SK-N-SH treated with all-trans-retinoic acid at 6 μM for 48 hours (cell line): Measurements from ENCODE around the gene WDR46.

Experiments
- ATAC-seq: fragments of 200-7000 bp; cut with Tn5 transposase; 3 replicates; pipeline ENCODE4 v1.9.1; 2020; ENCODE audit warnings: mild to moderate bottlenecking, moderate library complexity
- BACH2 ChIP-seq: fragments of 250-450 bp; sonication (Bioruptor Pico); IDR thresholded peaks from 2 replicates; pipeline ENCODE4 v1.9.0; 2021; ENCODE audit warnings: mild to moderate bottlenecking, borderline replicate concordance
- CSDC2 ChIP-seq: fragments of 250-450 bp; sonication (Bioruptor Pico); IDR thresholded peaks from 2 replicates; pipeline ENCODE4 v1.5.0; 2020; ENCODE audit warnings: mild to moderate bottlenecking, moderate library complexity
- GLIS3 ChIP-seq: fragments of 250-450 bp; sonication (Bioruptor Pico); IDR thresholded peaks from 2 replicates; pipeline ENCODE4 v1.5.0; 2020; ENCODE audit warnings: mild to moderate bottlenecking, moderate library complexity
- ISL1 ChIP-seq: fragments of 250-450 bp; sonication (Bioruptor Pico); IDR thresholded peaks from 2 replicates; pipeline ENCODE4 v2.1.2; 2022; ENCODE audit warnings: mild to moderate bottlenecking, moderate library complexity
- OSR1 ChIP-seq: fragments of 250-450 bp; sonication (Bioruptor Pico); IDR thresholded peaks from 2 replicates; pipeline ENCODE4 v1.8.0; 2022; ENCODE audit warnings: moderate library complexity, mild to moderate bottlenecking, inconsistent platforms
- SNAI2 ChIP-seq: fragments of 250-450 bp; sonication (Bioruptor Pico); IDR thresholded peaks from 2 replicates; pipeline ENCODE4 v1.5.0; 2020; ENCODE audit warnings: mild to moderate bottlenecking, moderate library complexity
- TCF4 ChIP-seq: fragments of 250-450 bp; sonication (Bioruptor Pico); IDR thresholded peaks from 2 replicates; pipeline ENCODE4 v1.8.0; 2021; ENCODE audit warnings: mild to moderate bottlenecking, moderate library complexity, borderline replicate concordance
- TOX ChIP-seq: fragments of 250-450 bp; sonication (Bioruptor Pico); IDR thresholded peaks from 2 replicates; pipeline ENCODE4 v1.8.0; 2021; ENCODE audit warnings: mild to moderate bottlenecking, moderate library complexity, borderline replicate concordance
- ZC3H10 ChIP-seq: fragments of 250-450 bp; sonication (Bioruptor Pico); IDR thresholded peaks from 2 replicates; pipeline ENCODE4 v1.5.1; 2021; ENCODE audit warnings: mild to moderate bottlenecking, moderate library complexity
- ZFP3 ChIP-seq: fragments of 250-450 bp; sonication (Bioruptor Pico); IDR thresholded peaks from 2 replicates; pipeline ENCODE4 v1.5.0; 2020; ENCODE audit warnings: mild to moderate bottlenecking, moderate library complexity
- ZFP30 ChIP-seq: fragments of 450-650 bp; formaldehyde crosslinking; IDR thresholded peaks from 2 replicates; pipeline ENCODE4 v1.5.0; 2022; ENCODE audit warnings: mild to moderate bottlenecking, moderate library complexity
- ZNF565 ChIP-seq: fragments of 450-650 bp; formaldehyde crosslinking; conservative IDR thresholded peaks from 2 replicates; pipeline ENCODE4 v1.5.0; 2020; ENCODE audit warnings: low read depth, mild to moderate bottlenecking, moderate library complexity
- ZNF70 ChIP-seq: fragments of 450-650 bp; formaldehyde crosslinking; IDR thresholded peaks from 2 replicates; pipeline ENCODE4 v1.5.0; 2020; ENCODE audit warnings: mild to moderate bottlenecking, moderate library complexity
- ZNF8 ChIP-seq: fragments of 450-650 bp; formaldehyde crosslinking; IDR thresholded peaks from 2 replicates; pipeline ENCODE4 v1.5.0; 2020; ENCODE audit warnings: mild to moderate bottlenecking, moderate library complexity
- TF ChIP-seq, protein P1 (sequence below): fragments of 250-450 bp; sonication (Bioruptor Pico); IDR thresholded peaks from 2 replicates; pipeline ENCODE4 v1.8.0; 2020; ENCODE audit warnings: mild to moderate bottlenecking, moderate library complexity, borderline replicate concordance
- TF ChIP-seq, protein P2 (sequence below): fragments of 250-450 bp; sonication (Bioruptor Pico); IDR thresholded peaks from 2 replicates; pipeline ENCODE4 v1.5.1; 2020; ENCODE audit warnings: low read depth, mild to moderate bottlenecking, moderate library complexity
- TF ChIP-seq, protein P3 (sequence below): fragments of 250-450 bp; sonication (Bioruptor Pico); IDR thresholded peaks from 2 replicates; pipeline ENCODE4 v1.5.1; 2021; ENCODE audit warnings: mild to moderate bottlenecking, moderate library complexity
- TF ChIP-seq, protein P4 (sequence below): fragments of 250-450 bp; sonication (Bioruptor Pico); IDR thresholded peaks from 2 replicates; pipeline ENCODE4 v1.8.0; 2021; ENCODE audit warnings: low read depth, mild to moderate bottlenecking, moderate library complexity, borderline replicate concordance
- TF ChIP-seq, protein P5 (sequence below): fragments of 250-450 bp; sonication (Bioruptor Pico); IDR thresholded peaks from 2 replicates; pipeline ENCODE4 v1.5.0; 2020; ENCODE audit warnings: mild to moderate bottlenecking, moderate library complexity

WDR46 gene

DNA sequence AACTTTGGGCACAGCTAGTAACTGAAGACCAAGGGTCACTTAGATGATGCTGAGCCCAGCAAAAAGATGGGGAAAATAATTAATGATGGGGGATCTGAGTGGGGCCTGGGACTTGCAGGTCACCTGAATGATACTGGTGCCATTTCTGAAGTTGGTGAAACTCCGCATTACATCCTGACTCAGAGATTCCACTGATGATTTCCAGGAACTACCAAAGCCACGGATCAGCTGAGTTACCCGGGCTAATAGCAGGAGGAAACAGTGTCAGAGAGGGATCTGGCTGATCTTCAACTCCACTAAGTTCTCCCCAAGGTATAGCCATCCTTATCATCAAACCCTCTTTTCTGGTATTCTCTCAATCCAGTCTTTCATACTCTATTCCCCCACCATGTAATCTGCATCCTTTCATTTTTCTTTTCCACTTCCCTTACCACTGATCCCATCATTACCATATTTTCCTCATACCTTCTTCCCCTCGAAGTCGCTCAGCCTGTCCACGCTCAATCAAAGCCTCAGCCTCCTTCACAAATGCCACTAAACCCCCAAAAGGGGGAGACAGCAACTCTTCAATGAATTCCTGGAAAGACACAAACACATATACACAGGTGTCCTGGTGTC, 37.5 kb downstream of the WDR46 start:
- TF ChIP-seq, protein P1, sequence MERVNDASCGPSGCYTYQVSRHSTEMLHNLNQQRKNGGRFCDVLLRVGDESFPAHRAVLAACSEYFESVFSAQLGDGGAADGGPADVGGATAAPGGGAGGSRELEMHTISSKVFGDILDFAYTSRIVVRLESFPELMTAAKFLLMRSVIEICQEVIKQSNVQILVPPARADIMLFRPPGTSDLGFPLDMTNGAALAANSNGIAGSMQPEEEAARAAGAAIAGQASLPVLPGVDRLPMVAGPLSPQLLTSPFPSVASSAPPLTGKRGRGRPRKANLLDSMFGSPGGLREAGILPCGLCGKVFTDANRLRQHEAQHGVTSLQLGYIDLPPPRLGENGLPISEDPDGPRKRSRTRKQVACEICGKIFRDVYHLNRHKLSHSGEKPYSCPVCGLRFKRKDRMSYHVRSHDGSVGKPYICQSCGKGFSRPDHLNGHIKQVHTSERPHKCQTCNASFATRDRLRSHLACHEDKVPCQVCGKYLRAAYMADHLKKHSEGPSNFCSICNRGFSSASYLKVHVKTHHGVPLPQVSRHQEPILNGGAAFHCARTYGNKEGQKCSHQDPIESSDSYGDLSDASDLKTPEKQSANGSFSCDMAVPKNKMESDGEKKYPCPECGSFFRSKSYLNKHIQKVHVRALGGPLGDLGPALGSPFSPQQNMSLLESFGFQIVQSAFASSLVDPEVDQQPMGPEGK (CRISPR knock-in tag), result no peak
- no peak for TF ChIP-seq ZNF565 (CRISPR knock-in tag)
- TF ChIP-seq TOX (CRISPR knock-in tag), result no peak
- TF ChIP-seq BACH2 (CRISPR knock-in tag), result no peak
- TF ChIP-seq ZFP30 (CRISPR knock-in tag), result no peak
- TF ChIP-seq ZNF8 (CRISPR knock-in tag), result no peak
- no peak for TF ChIP-seq TCF4 (CRISPR knock-in tag)
- no peak for TF ChIP-seq GLIS3 (CRISPR knock-in tag)
- TF ChIP-seq, protein P2, sequence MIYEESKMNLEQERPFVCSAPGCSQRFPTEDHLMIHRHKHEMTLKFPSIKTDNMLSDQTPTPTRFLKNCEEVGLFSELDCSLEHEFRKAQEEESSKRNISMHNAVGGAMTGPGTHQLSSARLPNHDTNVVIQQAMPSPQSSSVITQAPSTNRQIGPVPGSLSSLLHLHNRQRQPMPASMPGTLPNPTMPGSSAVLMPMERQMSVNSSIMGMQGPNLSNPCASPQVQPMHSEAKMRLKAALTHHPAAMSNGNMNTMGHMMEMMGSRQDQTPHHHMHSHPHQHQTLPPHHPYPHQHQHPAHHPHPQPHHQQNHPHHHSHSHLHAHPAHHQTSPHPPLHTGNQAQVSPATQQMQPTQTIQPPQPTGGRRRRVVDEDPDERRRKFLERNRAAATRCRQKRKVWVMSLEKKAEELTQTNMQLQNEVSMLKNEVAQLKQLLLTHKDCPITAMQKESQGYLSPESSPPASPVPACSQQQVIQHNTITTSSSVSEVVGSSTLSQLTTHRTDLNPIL (CRISPR knock-in tag), result no peak
- TF ChIP-seq SNAI2, result no peak
- TF ChIP-seq ISL1 (CRISPR knock-in tag), result no peak
- TF ChIP-seq, protein P3, sequence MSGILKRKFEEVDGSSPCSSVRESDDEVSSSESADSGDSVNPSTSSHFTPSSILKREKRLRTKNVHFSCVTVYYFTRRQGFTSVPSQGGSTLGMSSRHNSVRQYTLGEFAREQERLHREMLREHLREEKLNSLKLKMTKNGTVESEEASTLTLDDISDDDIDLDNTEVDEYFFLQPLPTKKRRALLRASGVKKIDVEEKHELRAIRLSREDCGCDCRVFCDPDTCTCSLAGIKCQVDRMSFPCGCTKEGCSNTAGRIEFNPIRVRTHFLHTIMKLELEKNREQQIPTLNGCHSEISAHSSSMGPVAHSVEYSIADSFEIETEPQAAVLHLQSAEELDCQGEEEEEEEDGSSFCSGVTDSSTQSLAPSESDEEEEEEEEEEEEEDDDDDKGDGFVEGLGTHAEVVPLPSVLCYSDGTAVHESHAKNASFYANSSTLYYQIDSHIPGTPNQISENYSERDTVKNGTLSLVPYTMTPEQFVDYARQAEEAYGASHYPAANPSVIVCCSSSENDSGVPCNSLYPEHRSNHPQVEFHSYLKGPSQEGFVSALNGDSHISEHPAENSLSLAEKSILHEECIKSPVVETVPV (CRISPR knock-in tag), result no peak
- TF ChIP-seq ZC3H10, result no peak
- no peak for TF ChIP-seq OSR1
- no peak for TF ChIP-seq ZNF70 (CRISPR knock-in tag)
- TF ChIP-seq, protein P4, sequence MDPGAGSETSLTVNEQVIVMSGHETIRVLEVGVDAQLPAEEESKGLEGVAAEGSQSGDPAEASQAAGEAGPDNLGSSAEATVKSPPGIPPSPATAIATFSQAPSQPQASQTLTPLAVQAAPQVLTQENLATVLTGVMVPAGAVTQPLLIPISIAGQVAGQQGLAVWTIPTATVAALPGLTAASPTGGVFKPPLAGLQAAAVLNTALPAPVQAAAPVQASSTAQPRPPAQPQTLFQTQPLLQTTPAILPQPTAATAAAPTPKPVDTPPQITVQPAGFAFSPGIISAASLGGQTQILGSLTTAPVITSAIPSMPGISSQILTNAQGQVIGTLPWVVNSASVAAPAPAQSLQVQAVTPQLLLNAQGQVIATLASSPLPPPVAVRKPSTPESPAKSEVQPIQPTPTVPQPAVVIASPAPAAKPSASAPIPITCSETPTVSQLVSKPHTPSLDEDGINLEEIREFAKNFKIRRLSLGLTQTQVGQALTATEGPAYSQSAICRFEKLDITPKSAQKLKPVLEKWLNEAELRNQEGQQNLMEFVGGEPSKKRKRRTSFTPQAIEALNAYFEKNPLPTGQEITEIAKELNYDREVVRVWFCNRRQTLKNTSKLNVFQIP (CRISPR knock-in tag), result no peak
- TF ChIP-seq, protein P5, sequence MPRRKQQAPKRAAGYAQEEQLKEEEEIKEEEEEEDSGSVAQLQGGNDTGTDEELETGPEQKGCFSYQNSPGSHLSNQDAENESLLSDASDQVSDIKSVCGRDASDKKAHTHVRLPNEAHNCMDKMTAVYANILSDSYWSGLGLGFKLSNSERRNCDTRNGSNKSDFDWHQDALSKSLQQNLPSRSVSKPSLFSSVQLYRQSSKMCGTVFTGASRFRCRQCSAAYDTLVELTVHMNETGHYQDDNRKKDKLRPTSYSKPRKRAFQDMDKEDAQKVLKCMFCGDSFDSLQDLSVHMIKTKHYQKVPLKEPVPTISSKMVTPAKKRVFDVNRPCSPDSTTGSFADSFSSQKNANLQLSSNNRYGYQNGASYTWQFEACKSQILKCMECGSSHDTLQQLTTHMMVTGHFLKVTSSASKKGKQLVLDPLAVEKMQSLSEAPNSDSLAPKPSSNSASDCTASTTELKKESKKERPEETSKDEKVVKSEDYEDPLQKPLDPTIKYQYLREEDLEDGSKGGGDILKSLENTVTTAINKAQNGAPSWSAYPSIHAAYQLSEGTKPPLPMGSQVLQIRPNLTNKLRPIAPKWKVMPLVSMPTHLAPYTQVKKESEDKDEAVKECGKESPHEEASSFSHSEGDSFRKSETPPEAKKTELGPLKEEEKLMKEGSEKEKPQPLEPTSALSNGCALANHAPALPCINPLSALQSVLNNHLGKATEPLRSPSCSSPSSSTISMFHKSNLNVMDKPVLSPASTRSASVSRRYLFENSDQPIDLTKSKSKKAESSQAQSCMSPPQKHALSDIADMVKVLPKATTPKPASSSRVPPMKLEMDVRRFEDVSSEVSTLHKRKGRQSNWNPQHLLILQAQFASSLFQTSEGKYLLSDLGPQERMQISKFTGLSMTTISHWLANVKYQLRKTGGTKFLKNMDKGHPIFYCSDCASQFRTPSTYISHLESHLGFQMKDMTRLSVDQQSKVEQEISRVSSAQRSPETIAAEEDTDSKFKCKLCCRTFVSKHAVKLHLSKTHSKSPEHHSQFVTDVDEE (CRISPR knock-in tag), result no peak
- no peak for TF ChIP-seq ZFP3 (CRISPR knock-in tag)
- ATAC-seq, result no peak

DNA sequence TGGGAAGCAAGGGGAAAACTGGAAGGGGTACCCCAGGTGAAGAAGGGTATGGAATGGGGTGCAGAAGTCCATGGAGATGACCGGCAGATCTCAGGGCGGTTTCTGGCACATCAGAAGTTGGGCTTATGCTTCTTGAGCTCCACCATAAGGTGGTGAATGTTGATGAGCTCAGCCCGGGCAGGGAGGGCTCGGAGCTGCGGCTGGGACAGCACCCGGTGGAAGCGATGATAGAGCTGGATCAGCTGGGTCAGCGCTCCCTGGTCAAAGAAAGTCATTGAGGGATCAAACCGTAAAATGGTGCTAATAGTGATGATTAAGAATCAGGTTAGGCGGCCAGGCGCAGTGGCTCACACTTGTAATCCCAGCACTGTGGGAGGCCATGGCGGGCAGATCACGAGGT, 38.3 kb downstream of the WDR46 start:
- TF ChIP-seq, protein P1 (CRISPR knock-in tag), result no peak
- TF ChIP-seq, protein P3 (CRISPR knock-in tag), result no peak
- TF ChIP-seq, protein P2 (CRISPR knock-in tag), result no peak
- TF ChIP-seq TOX (CRISPR knock-in tag) (no peak), ZC3H10 (no peak), CSDC2 (CRISPR knock-in tag) (no peak), ZNF8 (CRISPR knock-in tag) (no peak), ZFP30 (CRISPR knock-in tag) (no peak), ZFP3 (CRISPR knock-in tag) (no peak)
- ATAC-seq, result no peak
